ENCODE measurements around the gene SPDYE18. TPM values are rescaled to one million over a fixed set of nuclear protein-coding genes. Genes with fewer than 3 reads are reported as not detected.
"Not testable (repeated sequence)": the region's sequence is repeated elsewhere in the genome, so short reads cannot be mapped to it uniquely, and the experiment has no call there.

SPDYE18 gene
- total RNA-seq, 8 experiments from 2014 or later = 0.29 to 2.3 (median 0.66) TPM; not detected in 1

- in situ Hi-C loops (cut with MboI; ENCODE audit: low pct_unique_long_range_greater_than_20kb in 2 of 9, low sequenced_read_pairs in 9 of 9, unreplicated experiment in 9 of 9); H3K4me3 ChIP-seq: not testable (repeated sequence)
- WGBS, 10 experiments = 100% methylated on average over 1 to 2 of the region's 6 CpGs; no CpG with 5 or more reads in 8 of the 10 experiments
Measured at GRCh38 chr7:77071108-77071507, 8.8 kb upstream of the SPDYE18 start.

GRCh38 chr7:77065869-77066268, 3.5 kb upstream of the SPDYE18 start:
- H3K4me1 ChIP-seq (replicated peaks in 1 of 2); in situ Hi-C loops (cut with MboI; ENCODE audit: low pct_unique_long_range_greater_than_20kb in 2 of 9, low sequenced_read_pairs in 9 of 9, unreplicated experiment in 9 of 9); H3K27ac ChIP-seq; H3K4me3 ChIP-seq; ATAC-seq (replicated peaks in 6 of 8): not testable (repeated sequence)
- 90 to 100% (median 100%) methylated on average over 1 to 2 of the region's 7 CpGs; no CpG with 5 or more reads in 5 of the 10 experiments for WGBS, 10 experiments

More at GRCh38 chr7:77071108-77071507, 8.8 kb upstream of the SPDYE18 start:
- H3K4me1 ChIP-seq (replicated peaks in 1 of 2); ATAC-seq (replicated peaks in 6 of 8); H3K27ac ChIP-seq: not testable (repeated sequence)

- 80% methylated on average over 1 of the region's 4 CpGs; no CpG with 5 or more reads in 9 of the 10 experiments for WGBS, 10 experiments
- H3K4me3 ChIP-seq; H3K27ac ChIP-seq; ATAC-seq (replicated peaks in 6 of 8); H3K4me1 ChIP-seq (replicated peaks in 1 of 2); in situ Hi-C loops (cut with MboI; ENCODE audit: low pct_unique_long_range_greater_than_20kb in 2 of 9, low sequenced_read_pairs in 9 of 9, unreplicated experiment in 9 of 9): not testable (repeated sequence)
Measured at GRCh38 chr7:77063732-77064131, 1.4 kb upstream of the SPDYE18 start.

GRCh38 chr7:77032261-77032660, 30.1 kb downstream of the SPDYE18 start, which contains the start of gene SPDYE17:
Gene SPDYE17, minus strand, starts transcription at chr7:77032361. Its CDS starts 1,791 bp downstream, at chr7:77030570.
- H3K4me1 ChIP-seq (replicated peaks in 1 of 2); ATAC-seq (replicated peaks in 6 of 8); H3K4me3 ChIP-seq; in situ Hi-C loops (cut with MboI; ENCODE audit: low pct_unique_long_range_greater_than_20kb in 2 of 9, low sequenced_read_pairs in 9 of 9, unreplicated experiment in 9 of 9); H3K27ac ChIP-seq: not testable (repeated sequence)
- no CpG with 5 or more reads among the region's 8 CpGs for WGBS, 10 experiments

- in situ Hi-C loops (cut with MboI; ENCODE audit: low pct_unique_long_range_greater_than_20kb in 2 of 9, low sequenced_read_pairs in 9 of 9, unreplicated experiment in 9 of 9); H3K27ac ChIP-seq; H3K4me3 ChIP-seq; H3K4me1 ChIP-seq (replicated peaks in 1 of 2); ATAC-seq (replicated peaks in 6 of 8): not testable (repeated sequence)
- no CpG with 5 or more reads among the region's 10 CpGs for WGBS, 10 experiments
Measured at GRCh38 chr7:77026349-77026748, 36.0 kb downstream of the SPDYE18 start.

GRCh38 chr7:77010074-77010680, 52.2 kb downstream of the SPDYE18 start:
- in situ Hi-C loops (cut with MboI; ENCODE audit: low pct_unique_long_range_greater_than_20kb in 2 of 9, low sequenced_read_pairs in 9 of 9, unreplicated experiment in 9 of 9); H3K4me1 ChIP-seq (replicated peaks in 1 of 2); H3K27ac ChIP-seq; H3K4me3 ChIP-seq: not testable (repeated sequence)
- ATAC-seq (replicated peaks in 6 of 8) = peak in 5 of 8 experiments; percentile 58 to 88 (median 85)
- no CpG with 5 or more reads among the region's 16 CpGs for WGBS, 10 experiments

- WGBS, 10 experiments = 32 to 96% (median 95%) methylated on average over 3 to 4 of the region's 10 CpGs; no CpG with 5 or more reads in 7 of the 10 experiments
- ATAC-seq (replicated peaks in 6 of 8) = peak in 3 of 8 experiments; percentile 85 to 95 (median 93)
- H3K4me3 ChIP-seq; in situ Hi-C loops (cut with MboI; ENCODE audit: low pct_unique_long_range_greater_than_20kb in 2 of 9, low sequenced_read_pairs in 9 of 9, unreplicated experiment in 9 of 9); H3K4me1 ChIP-seq (replicated peaks in 1 of 2); H3K27ac ChIP-seq: not testable (repeated sequence)
Measured at GRCh38 chr7:77008000-77008399, 54.4 kb downstream of the SPDYE18 start.

GRCh38 chr7:77006127-77007110, 55.9 kb downstream of the SPDYE18 start:
- H3K4me1 ChIP-seq (replicated peaks in 1 of 2); in situ Hi-C loops (cut with MboI; ENCODE audit: low pct_unique_long_range_greater_than_20kb in 2 of 9, low sequenced_read_pairs in 9 of 9, unreplicated experiment in 9 of 9); H3K27ac ChIP-seq; H3K4me3 ChIP-seq: not testable (repeated sequence)
- no CpG with 5 or more reads among the region's 22 CpGs for WGBS, 10 experiments
- peak in 2 of 8 experiments; percentile 22 to 67 for ATAC-seq (replicated peaks in 6 of 8)

- not testable (repeated sequence) for ATAC-seq (replicated peaks in 6 of 8)
Measured at GRCh38 chr7:77005461-77006057, 56.8 kb downstream of the SPDYE18 start.

GRCh38 chr7:77004151-77004550, 58.2 kb downstream of the SPDYE18 start:
- in situ Hi-C loops (cut with MboI; ENCODE audit: low pct_unique_long_range_greater_than_20kb in 2 of 9, low sequenced_read_pairs in 9 of 9, unreplicated experiment in 9 of 9) = not testable (repeated sequence)

More at GRCh38 chr7:77005461-77006057, 56.8 kb downstream of the SPDYE18 start:
- WGBS, 10 experiments = no CpG with 5 or more reads among the region's 27 CpGs
- in situ Hi-C loops (cut with MboI; ENCODE audit: low pct_unique_long_range_greater_than_20kb in 2 of 9, low sequenced_read_pairs in 9 of 9, unreplicated experiment in 9 of 9); H3K4me3 ChIP-seq; H3K27ac ChIP-seq; H3K4me1 ChIP-seq (replicated peaks in 1 of 2): not testable (repeated sequence)

GRCh38 chr7:77003241-77003640, 59.1 kb downstream of the SPDYE18 start:
- H3K27ac ChIP-seq; in situ Hi-C loops (cut with MboI; ENCODE audit: low pct_unique_long_range_greater_than_20kb in 2 of 9, low sequenced_read_pairs in 9 of 9, unreplicated experiment in 9 of 9); H3K4me3 ChIP-seq; H3K4me1 ChIP-seq (replicated peaks in 1 of 2); ATAC-seq (replicated peaks in 6 of 8): not testable (repeated sequence)
- WGBS, 10 experiments = no CpG with 5 or more reads among the region's 10 CpGs

More at GRCh38 chr7:77004151-77004550, 58.2 kb downstream of the SPDYE18 start:
- WGBS, 10 experiments = no CpG with 5 or more reads among the region's 18 CpGs
- not testable (repeated sequence) for H3K4me1 ChIP-seq (replicated peaks in 1 of 2); H3K4me3 ChIP-seq; ATAC-seq (replicated peaks in 6 of 8); H3K27ac ChIP-seq

- H3K4me1 ChIP-seq (replicated peaks in 1 of 2); H3K27ac ChIP-seq; in situ Hi-C loops (cut with MboI; ENCODE audit: low pct_unique_long_range_greater_than_20kb in 2 of 9, low sequenced_read_pairs in 9 of 9, unreplicated experiment in 9 of 9); ATAC-seq (replicated peaks in 6 of 8); H3K4me3 ChIP-seq: not testable (repeated sequence)
- WGBS, 10 experiments = no CpG with 5 or more reads among the region's 21 CpGs
Measured at GRCh38 chr7:77002678-77003233, 59.6 kb downstream of the SPDYE18 start.

All from motor neuron (in vitro differentiated cells).